HUES6 (cell line): Measurements from ENCODE around the gene ZNF444.
A peak's percentile ranks its signal among the peaks of the same experiment; 100 is the strongest.

ENCODE experiments used
- H3K27ac ChIP-seq: 2 replicates; pipeline ENCODE4 v1.7.0; 2013; ENCODE audit warnings: low read depth, mild to moderate bottlenecking, low read length, inconsistent platforms
- H3K27me3 ChIP-seq: 2 replicates; pipeline ENCODE4 v1.6.1; 2013; ENCODE audit warnings: low read length; ENCODE audit not compliant: control insufficient read depth, insufficient read depth
- H3K36me3 ChIP-seq: 2 replicates; pipeline ENCODE4 v1.6.1; 2013; ENCODE audit warnings: low read length; ENCODE audit not compliant: control insufficient read depth, insufficient read depth
- H3K4me1 ChIP-seq: 2 replicates; pipeline ENCODE4 v1.6.1; 2013; ENCODE audit warnings: low read length; ENCODE audit not compliant: control insufficient read depth, insufficient read depth
- H3K4me3 ChIP-seq: 2 replicates; pipeline ENCODE4 v1.5.1; 2013; ENCODE audit warnings: low read depth, low read length
- H3K9ac ChIP-seq: one replicate; pipeline ENCODE4 v1.6.1; 2013; ENCODE audit warnings: mild to moderate bottlenecking, low read length
- H3K9me3 ChIP-seq: 2 replicates; pipeline ENCODE4 v1.6.1; 2013; ENCODE audit warnings: low read depth, low read length; ENCODE audit not compliant: control insufficient read depth, insufficient read depth

The ZNF444 gene

DNA sequence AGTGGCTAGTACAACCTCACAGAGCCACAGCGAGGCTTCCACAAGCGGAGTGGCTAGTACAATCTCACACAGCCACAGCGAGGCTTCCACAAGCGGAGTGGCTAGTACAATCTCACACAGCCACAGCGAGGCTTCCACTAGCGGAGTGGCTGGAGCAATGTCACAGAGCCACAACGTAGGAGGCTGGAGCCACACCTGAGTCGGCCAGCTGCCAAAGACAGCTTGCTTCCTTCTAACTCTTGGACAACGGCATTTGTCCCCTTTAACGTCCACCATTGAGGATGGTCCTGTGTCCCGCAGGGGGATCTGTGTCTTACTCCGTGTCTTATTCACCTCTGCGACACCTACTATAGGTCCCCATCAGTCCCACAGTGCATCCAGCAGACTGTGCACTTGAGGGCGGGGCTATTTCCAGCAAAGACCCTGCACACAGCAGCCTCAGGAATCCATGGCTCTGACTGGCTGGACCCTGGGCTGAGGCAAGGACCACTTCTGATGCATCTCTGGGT lies 23.7 kb upstream of the ZNF444 start:
- Histone ChIP-seq H3K4me3 (no peak overlapping the region), H3K27ac (no peak overlapping the region), H3K9me3 (no peaks in the 10 kb centered on the region), H3K9ac (no peak overlapping the region), H3K27me3 (no peaks in the 10 kb centered on the region), H3K4me1 (peaks cover 47% of the 10 kb centered on the region), H3K36me3 (peaks cover 17% of the 10 kb centered on the region)

DNA sequence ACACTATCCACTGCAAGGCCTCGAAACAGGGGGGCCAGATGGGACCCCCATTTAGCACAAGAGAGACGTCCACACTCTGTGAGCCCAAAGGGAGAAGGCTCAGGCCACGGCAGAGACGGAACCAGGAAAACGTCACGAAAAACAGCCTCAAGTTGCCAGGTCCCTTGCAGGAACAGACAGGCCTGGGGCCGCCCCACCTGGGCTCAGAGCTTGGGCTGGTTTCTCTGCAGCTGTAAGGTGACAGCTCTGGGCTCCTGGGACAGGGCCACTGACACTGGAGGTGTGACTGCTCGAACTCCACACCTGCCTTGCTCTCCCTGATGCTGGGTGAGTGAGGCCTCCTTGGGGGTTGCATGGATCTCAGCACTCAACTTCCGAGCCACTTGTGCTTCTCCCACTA lies 23.2 kb upstream of the ZNF444 start:
- H3K9ac ChIP-seq: no peak overlapping the region
- no peak overlapping the region for H3K27ac ChIP-seq
- H3K9me3 ChIP-seq: no peaks in the 10 kb centered on the region
- peaks cover 44% of the 10 kb centered on the region for H3K4me1 ChIP-seq
- H3K27me3 ChIP-seq: no peaks in the 10 kb centered on the region
- H3K36me3 ChIP-seq: peaks cover 17% of the 10 kb centered on the region
- H3K4me3 ChIP-seq: no peak overlapping the region

DNA sequence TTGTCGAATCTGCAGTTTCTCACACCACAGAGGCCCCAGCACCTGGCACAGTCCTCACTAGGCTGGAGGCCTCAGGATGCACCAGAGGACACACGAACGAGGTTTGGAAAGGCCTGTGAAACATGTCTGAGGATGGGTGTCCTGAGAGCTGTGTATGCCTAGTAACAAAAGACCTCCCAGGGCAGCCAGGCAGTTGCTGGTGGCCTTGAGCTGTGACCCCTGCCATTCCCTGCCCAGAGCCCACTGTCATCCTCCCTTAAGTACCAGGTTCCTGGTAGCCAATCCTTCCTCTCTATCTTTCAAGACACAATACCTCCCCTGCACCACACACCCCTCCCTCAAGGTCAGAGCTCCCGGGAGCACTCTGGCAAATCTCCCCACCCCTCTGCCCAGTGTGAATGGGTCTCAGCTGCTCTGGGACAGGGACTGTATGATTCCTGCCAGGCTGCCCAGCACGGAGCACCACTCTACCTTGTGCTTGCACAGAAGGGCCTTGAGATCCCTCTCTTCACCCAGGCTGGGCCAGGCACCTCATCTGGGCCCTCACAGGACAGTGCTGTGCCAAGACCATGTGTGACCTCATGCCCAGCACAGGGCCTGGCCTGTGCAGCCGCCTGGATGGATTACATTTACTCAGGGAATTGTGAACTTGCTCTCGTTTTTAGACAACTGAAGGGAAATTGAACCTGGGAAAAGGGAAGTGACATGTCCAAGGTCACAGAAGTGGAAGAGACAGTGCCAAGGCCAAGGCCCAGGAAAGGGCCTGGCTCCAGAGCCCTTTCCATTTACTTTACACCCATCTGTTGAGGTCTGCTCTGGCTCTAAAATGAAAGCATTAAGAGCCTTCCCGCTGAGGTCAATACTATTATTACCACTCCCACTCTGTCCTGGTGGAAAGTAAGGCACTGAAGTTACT lies 22.2 kb upstream of the ZNF444 start:
- peak overlapping the region; percentile 95 for H3K4me3 ChIP-seq
- H3K9me3 ChIP-seq: no peaks in the 10 kb centered on the region
- H3K27me3 ChIP-seq: no peaks in the 10 kb centered on the region
- peaks cover 35% of the 10 kb centered on the region for H3K4me1 ChIP-seq
- peaks cover 17% of the 10 kb centered on the region for H3K36me3 ChIP-seq
- peak overlapping the region; percentile 98; the same call in 1 of the 2 replicates for H3K27ac ChIP-seq
- peak overlapping the region; percentile 99 for H3K9ac ChIP-seq

DNA sequence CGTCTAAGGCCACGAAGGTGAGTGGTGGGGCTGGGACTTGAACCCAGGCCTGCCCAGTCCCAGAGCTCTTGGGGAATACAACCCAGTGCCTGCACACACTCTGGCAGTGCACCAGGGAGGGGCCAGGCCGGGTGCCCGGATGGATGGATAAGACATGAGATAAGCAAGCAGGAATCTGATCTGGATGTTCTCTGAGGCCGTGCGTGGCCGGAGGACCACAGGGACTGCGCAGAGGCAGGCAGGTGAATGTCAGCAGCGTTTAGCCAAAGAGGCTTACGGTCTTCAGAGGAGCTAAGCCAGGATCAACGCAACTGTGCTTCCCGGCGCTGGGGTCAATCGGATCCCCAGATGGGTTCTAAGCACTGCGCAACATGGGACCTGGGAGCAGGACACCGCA lies 21.5 kb upstream of the ZNF444 start:
- peak overlapping the region; percentile 95 for H3K4me3 ChIP-seq
- peak overlapping the region; percentile 98 for H3K27ac ChIP-seq
- H3K9ac ChIP-seq: peak overlapping the region; percentile 99
- no peaks in the 10 kb centered on the region for H3K9me3 ChIP-seq
- peaks cover 30% of the 10 kb centered on the region for H3K4me1 ChIP-seq
- no peaks in the 10 kb centered on the region for H3K27me3 ChIP-seq
- H3K36me3 ChIP-seq: peaks cover 17% of the 10 kb centered on the region

DNA sequence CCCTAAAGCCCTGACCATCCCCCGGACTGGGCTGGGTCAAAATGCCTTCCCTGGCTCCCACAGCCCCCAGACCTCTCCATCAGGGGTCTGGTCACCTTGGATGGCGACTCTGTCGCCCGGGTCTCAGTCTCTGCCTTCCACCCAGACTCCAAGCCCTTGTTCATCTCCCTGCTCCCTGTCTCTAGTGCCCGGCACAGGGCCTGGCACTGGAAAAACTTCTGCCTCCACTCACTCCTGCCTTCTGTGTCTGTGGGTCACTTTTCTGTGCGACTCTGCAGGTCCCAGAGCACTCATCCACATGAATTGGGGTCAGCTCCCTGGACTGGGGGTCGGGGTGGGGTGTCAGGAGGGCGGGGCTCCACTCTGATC lies 21.1 kb upstream of the ZNF444 start:
- peaks cover 26% of the 10 kb centered on the region for H3K4me1 ChIP-seq

DNA sequence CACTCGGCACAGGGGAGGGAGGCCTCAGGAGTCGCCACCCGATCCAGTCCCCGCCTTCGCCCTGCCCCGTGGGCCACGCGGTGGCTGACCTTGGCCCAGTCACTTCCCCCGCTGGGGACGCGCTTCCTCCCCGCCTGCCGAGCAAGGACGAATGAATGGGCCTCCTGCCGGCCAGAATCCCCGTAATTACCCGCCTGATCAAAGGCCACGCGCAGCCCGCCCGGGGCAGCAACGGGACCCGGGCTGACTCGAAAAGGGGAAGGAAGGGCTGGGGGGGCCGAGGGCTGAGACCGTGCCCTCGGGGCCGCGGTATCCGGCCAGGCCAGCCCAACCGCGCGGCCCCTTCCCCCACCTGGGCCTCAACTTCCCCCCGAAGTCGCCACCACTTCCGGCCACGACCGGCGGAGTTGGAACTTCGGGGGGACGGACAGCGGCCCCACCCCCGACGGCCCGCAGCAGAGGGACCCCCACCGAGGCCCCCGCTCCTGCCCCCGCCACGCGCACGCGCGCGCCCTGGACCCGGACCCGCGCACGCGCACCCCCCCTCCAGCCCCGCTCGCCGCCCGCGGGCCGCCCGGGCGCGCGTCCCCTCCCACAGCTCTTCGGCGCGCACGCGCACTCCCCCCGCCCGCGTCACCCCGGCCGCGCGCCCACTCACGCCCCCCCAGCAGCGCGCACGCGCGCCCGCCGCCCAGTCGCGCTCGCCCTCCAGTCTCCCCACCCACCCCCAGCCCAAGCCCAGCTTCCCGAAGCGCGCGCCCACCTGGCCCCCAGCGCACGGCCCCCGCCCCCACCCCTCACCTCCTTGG lies 20.5 kb upstream of the ZNF444 start:
- Histone ChIP-seq H3K9me3 (no peaks in the 10 kb centered on the region), H3K36me3 (peaks cover 16% of the 10 kb centered on the region), H3K4me3 (peak overlapping the region; percentile 95), H3K27ac (peak overlapping the region; percentile 98), H3K9ac (peak overlapping the region; percentile 99), H3K27me3 (no peaks in the 10 kb centered on the region), H3K4me1 (peaks cover 23% of the 10 kb centered on the region)

More for the DNA sequence above, 21.1 kb upstream of the ZNF444 start:
- H3K9me3 ChIP-seq: no peaks in the 10 kb centered on the region
- no peaks in the 10 kb centered on the region for H3K27me3 ChIP-seq
- peak overlapping the region; percentile 95 for H3K4me3 ChIP-seq
- H3K9ac ChIP-seq: peak overlapping the region; percentile 99
- H3K27ac ChIP-seq: peak overlapping the region; percentile 98
- H3K36me3 ChIP-seq: peaks cover 17% of the 10 kb centered on the region

DNA sequence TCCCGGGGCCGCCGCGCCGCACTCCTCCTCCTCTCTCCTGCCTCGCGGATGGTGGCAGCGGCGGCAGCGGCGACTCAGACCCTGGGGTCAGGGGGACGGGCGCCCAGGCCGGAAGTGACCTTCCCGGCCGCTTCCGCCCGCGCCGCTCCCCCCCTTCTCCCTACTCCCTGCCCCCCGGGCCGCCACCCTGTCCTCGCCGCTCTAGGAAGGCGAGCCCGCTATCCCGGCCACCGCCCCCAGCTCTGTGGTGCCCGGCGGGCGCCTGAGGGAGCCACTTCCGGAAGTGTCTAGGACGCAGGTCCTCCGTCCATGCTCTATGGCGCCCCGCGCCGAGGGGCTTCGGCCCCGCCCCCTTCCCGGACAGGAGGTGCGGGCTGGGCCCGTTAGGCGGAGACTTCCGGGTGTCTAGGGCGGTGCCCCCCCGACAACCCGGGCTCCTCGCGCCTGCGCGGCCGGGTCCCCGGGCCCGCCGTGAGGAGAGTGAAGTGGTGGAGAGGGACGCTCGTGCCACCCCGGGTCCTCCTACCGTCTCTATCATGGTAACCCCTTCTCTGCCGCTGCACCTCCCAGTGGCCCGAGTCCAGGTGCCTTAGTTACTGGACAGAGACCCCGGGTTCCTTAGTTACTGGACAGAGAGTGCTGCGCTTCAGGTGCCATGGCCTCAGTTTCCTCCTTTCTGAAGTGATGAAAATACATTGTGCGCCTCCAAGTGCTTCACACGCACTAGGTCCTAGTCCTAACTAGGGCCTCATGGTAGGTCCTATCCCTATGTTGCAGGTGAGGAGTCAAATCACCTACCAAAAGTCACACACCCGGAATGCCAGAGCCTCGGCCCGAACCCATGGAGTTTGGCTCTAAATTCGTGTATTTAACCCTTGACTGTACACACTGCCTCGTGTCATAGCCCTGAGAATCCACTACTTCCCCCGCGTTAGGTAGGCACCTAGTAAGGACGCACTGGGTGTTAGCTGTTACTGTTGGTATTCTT lies 19.6 kb upstream of the ZNF444 start, which contains the start of gene ZNF787:
ZNF787 (minus strand) TSS at position 116 of the 988 bp plus-strand sequence. CDS start 18,078 bp downstream, outside the sequence.
- no peaks in the 10 kb centered on the region for H3K9me3 ChIP-seq
- peak within 1 kb of the TSS; percentile 98 for H3K27ac ChIP-seq
- H3K9ac ChIP-seq: peak within 1 kb of the TSS; percentile 99
- H3K4me3 ChIP-seq: peak within 1 kb of the TSS; percentile 95
- H3K4me1 ChIP-seq: peaks cover 23% of the 10 kb centered on the region
- peaks cover 14% of the 10 kb centered on the region for H3K36me3 ChIP-seq
- H3K27me3 ChIP-seq: no peaks in the 10 kb centered on the region

DNA sequence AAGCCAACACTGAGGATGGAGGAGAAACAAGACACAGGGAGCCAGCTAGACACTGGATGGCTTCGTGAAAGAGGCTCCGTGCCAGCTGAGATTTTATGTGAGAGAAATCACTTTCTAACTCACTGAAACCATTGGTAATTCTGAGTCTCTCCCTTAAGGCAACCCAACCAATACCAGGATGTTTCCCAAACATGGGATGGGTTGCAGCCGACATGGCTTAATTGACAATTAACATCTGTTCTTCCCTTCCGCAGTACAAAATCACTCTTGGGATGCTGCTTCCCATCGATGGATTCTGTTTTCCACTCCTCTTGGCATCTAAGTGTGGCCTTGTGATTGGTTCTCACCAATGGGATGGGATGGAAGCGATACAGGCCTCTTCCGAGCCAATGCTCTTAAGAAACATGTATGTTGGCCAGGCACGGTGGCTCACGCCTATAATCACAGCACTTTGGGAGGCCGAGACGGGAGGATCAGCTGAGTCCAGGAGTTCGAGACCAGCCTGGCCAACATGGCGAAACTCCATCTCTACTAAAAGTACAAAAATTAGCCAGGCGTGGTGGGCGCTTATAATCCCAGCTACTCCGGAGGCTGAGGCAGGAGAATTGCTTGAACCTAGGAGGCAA lies 17.7 kb upstream of the ZNF444 start:
- Histone ChIP-seq H3K9me3 (no peaks in the 10 kb centered on the region), H3K36me3 (0 out of 2 replicates have a peak, but pooled peaks cover 5% of the 10 kb centered on the region), H3K4me1 (peaks cover 20% of the 10 kb centered on the region), H3K4me3 (no peak overlapping the region), H3K9ac (no peak overlapping the region), H3K27ac (no peak overlapping the region), H3K27me3 (no peaks in the 10 kb centered on the region)

DNA sequence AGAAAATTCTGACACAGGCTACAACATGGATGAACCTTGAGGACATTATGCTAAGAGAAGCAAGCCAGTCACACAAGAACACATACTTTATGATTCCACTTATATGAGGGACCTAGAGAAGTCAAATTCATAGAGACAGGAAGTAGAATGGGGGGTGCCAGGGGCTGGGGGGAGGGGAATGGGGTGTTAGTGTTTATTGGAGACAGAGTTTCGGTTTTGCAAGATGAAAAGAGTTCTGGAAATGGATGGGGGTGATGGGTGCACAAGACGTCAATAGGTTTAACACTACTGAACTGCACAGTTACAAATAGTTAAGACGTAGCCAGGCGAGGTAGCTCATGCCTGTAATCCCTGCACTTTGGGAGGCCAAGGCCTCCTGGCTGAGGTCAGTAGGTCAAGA lies 16.5 kb upstream of the ZNF444 start:
- Histone ChIP-seq H3K9ac (no peak overlapping the region), H3K9me3 (no peaks in the 10 kb centered on the region), H3K4me3 (no peak overlapping the region), H3K4me1 (peaks cover 13% of the 10 kb centered on the region), H3K36me3 (no peaks in the 10 kb centered on the region), H3K27ac (no peak overlapping the region), H3K27me3 (no peaks in the 10 kb centered on the region)
